GM10266 (cell line): ENCODE results near the gene GNG7.

Experiments
- DNase-seq: peaks from one replicate; pipeline ENCODE4 v3.0.0; 2012; ENCODE audit errors: extremely low spot score
- CTCF ChIP-seq: IDR thresholded peaks from 2 replicates; pipeline ENCODE4 v1.5.1; 2012; ENCODE audit warnings: mild to moderate bottlenecking, low read depth; ENCODE audit not compliant: control insufficient read depth, insufficient read depth; ENCODE audit errors: missing control alignments

The GNG7 gene

GRCh38 chr19:2461751-2462634, 240.5 kb downstream of the GNG7 start:
- DNase-seq: peak; percentile 88
- no peak for TF ChIP-seq CTCF
